ENCODE measurements around the gene CTIF. TPM values are rescaled to one million over a fixed set of nuclear protein-coding genes. Genes with fewer than 3 reads are reported as not detected.

The CTIF gene
- total RNA-seq, 1 donor from 2014 or later: 35.1 TPM

DNA sequence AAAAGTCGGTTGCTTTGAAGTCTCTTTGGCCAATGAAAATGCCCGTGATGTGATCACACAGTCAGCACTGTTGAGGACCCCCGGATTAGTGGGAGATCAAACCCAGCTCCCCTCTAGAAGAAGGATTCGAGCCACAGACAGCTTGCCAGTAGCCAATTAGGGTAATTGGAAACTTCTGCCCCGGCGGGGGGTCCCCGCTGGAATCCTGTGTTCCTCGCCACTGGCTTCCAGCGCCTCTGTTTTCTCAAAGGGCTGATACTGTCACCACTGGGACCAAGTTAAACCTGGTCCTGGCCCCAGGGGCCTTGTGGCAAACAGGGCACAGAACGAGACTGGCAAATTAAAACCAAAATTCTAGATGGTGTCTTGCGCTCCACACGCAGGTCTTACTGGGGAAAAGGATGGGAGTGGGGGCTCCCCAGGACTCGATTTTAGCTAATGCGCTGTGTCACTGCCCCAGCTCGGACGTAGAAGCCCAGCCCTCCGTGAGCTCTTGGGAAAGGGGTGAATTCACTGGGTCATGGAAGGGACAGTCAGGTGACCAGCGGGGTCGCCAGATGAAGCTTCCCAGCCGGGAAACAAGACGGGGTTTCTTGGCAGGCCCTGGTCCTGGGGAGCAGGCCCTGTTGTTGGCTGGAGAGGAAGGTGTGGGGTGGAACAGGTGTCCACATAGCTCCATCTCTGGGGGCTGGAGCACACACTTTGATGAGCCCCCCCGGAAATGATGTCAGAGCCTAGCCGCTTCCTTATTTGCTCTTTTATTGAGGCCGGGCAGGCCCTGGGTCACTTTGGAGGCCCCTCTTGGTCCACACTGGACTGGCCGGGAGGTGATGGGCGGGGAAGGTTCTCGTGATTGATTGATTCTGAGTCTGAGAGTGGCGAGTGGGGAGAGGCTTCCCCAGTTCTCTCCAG, 321.7 kb downstream of the CTIF start:
- intact Hi-C loops (cut with DNase I): no loop called here

DNA sequence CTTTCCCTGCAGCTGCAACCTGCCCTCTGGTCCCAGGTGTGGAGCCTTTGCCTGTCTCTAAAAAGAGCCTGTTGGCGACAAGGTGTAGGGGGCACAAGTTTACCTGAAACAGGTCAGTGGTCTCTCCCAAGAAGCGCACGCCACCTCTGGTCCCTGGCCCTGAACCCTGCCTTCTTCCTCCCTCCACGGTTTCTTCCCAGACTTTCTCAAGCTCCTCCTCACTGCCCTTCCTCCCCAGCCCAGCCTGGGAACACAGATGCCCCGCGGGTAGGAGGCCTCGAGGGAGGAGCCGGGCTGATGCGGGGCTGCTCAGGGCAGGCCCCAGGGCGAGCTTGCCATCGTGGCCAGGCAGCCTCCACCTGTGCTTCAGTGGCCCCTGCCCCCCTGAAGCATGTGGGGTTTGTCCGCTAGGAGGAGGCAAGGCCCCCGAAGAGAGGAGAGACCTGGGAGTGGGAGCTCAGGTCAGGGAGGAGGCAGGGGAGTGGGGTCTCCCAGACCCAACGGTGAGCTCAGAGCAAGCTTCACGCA, 322.4 kb downstream of the CTIF start:
- peaks cover 26% of the 10 kb centered on the region for H3K4me1 ChIP-seq
- no peak overlapping the region for H3K27ac ChIP-seq
- intact Hi-C loops (cut with DNase I): no loop called here
- no peaks in the 10 kb centered on the region for H3K27me3 ChIP-seq
- H3K4me3 ChIP-seq: no peak overlapping the region
- H3K9me3 ChIP-seq: no peaks in the 10 kb centered on the region
- DNase-seq (ENCODE audit: extremely low spot score in 2 of 2): no peak
- TF ChIP-seq, protein P1, sequence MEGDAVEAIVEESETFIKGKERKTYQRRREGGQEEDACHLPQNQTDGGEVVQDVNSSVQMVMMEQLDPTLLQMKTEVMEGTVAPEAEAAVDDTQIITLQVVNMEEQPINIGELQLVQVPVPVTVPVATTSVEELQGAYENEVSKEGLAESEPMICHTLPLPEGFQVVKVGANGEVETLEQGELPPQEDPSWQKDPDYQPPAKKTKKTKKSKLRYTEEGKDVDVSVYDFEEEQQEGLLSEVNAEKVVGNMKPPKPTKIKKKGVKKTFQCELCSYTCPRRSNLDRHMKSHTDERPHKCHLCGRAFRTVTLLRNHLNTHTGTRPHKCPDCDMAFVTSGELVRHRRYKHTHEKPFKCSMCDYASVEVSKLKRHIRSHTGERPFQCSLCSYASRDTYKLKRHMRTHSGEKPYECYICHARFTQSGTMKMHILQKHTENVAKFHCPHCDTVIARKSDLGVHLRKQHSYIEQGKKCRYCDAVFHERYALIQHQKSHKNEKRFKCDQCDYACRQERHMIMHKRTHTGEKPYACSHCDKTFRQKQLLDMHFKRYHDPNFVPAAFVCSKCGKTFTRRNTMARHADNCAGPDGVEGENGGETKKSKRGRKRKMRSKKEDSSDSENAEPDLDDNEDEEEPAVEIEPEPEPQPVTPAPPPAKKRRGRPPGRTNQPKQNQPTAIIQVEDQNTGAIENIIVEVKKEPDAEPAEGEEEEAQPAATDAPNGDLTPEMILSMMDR (IDR thresholded peaks at IDR 0.05): no peak
- TF ChIP-seq POLR2A (IDR thresholded peaks at IDR 0.05) (no peak), POLR2AphosphoS5 (IDR thresholded peaks at IDR 0.05; ENCODE audit: insufficient read depth in 1 of 2, low read depth in 1 of 2) (no peak)
- no peaks in the 10 kb centered on the region for H3K36me3 ChIP-seq

More for the DNA sequence above, 321.7 kb downstream of the CTIF start:
- Histone ChIP-seq H3K4me3 (no peak overlapping the region), H3K36me3 (no peaks in the 10 kb centered on the region), H3K27ac (peak overlapping the region; percentile 15), H3K9me3 (no peaks in the 10 kb centered on the region), H3K4me1 (peaks cover 26% of the 10 kb centered on the region), H3K27me3 (no peaks in the 10 kb centered on the region)
- DNase-seq (ENCODE audit: extremely low spot score in 2 of 2): no peak
- TF ChIP-seq POLR2A (IDR thresholded peaks at IDR 0.05) (no peak), POLR2AphosphoS5 (IDR thresholded peaks at IDR 0.05; ENCODE audit: insufficient read depth in 1 of 2, low read depth in 1 of 2) (no peak)
- TF ChIP-seq, protein P1 (IDR thresholded peaks at IDR 0.05): no peak

DNA sequence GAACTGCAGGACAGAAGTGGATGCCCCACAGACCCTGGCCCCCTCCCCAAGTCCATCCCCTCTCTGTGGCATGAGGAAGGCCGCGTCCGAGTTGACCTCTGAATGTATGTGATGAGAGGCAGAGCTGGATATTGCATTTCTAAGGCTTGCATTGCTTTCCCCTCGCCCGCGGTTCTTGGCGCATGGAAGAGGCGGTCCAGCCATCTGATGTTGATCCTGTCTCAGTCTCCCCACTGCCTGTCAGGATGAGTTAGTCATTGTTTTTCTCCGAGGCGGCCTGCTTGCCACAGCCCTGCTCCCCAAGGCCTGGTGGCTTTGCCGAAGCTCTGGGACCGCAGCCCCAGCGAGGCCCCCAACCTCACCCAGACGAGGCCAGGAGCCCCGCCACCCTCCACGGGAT, 323.3 kb downstream of the CTIF start:
- Histone ChIP-seq H3K27me3 (no peaks in the 10 kb centered on the region), H3K36me3 (no peaks in the 10 kb centered on the region), H3K4me1 (peaks cover 26% of the 10 kb centered on the region), H3K4me3 (no peak overlapping the region), H3K9me3 (no peaks in the 10 kb centered on the region), H3K27ac (no peak overlapping the region)
- intact Hi-C loops (cut with DNase I): no loop called here
- TF ChIP-seq POLR2AphosphoS5 (IDR thresholded peaks at IDR 0.05; ENCODE audit: insufficient read depth in 1 of 2, low read depth in 1 of 2): no peak
- TF ChIP-seq POLR2A (IDR thresholded peaks at IDR 0.05): no peak
- TF ChIP-seq, protein P1 (IDR thresholded peaks at IDR 0.05): no peak
- no peak for DNase-seq (ENCODE audit: extremely low spot score in 2 of 2)

DNA sequence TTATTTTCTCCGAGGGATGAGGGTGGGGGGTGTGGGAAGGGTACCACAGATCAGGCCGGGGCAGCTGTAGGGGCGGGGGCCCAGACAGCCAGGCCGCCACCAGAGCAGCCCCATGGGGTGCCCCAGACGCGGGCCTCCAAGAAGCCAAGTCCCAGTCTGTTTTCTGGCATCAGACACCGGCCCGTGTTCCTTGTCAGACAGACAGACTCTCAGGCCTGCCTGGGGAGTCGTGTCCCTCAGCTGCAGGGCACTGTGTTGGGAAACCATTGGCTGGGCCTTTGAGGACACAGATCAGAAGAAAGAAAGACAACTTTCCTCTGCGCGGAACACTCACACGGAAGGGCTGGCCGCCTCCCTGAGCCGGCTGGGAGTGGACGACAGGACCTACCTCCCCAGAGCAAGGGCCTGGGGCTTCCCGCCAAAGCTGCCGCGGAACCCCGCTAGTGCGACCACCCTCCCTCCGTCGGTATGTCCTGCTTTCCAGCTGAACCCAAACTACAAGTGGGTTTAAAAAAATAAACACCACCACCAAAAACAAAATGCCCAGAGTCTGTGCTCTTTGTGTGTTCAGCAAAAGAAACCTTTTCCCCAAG, 323.9 kb downstream of the CTIF start:
- no peak overlapping the region for H3K4me3 ChIP-seq

More for the DNA sequence above, 323.9 kb downstream of the CTIF start:
- H3K27ac ChIP-seq: peak overlapping the region; percentile 21
- no peaks in the 10 kb centered on the region for H3K9me3 ChIP-seq
- DNase-seq (ENCODE audit: extremely low spot score in 2 of 2): no peak
- peaks cover 26% of the 10 kb centered on the region for H3K4me1 ChIP-seq
- H3K27me3 ChIP-seq: no peaks in the 10 kb centered on the region
- intact Hi-C loops (cut with DNase I): no loop called here
- TF ChIP-seq POLR2AphosphoS5 (IDR thresholded peaks at IDR 0.05; ENCODE audit: insufficient read depth in 1 of 2, low read depth in 1 of 2): no peak
- TF ChIP-seq, protein P1 (IDR thresholded peaks at IDR 0.05): no peak
- TF ChIP-seq POLR2A (IDR thresholded peaks at IDR 0.05): no peak
- H3K36me3 ChIP-seq: no peaks in the 10 kb centered on the region
